Tibial nerve (tissue), 4 donors: ENCODE measurements around the gene SLC26A11.

Experiments used
- EP300 ChIP-seq, 2 donors: sonication (generic); formaldehyde crosslinking; IDR thresholded peaks; one replicate each; pipeline ENCODE4 v1.6.1; 2017; ENCODE audit warnings: antibody characterized with exemption in 2 of 2, mild to moderate bottlenecking in 1 of 2
- POLR2A ChIP-seq, 2 donors: fragments of 450-650 bp; IDR thresholded peaks; one replicate each; pipeline ENCODE4 v1.6.1; 2017; ENCODE audit warnings: antibody characterized with exemption in 2 of 2, mild to moderate bottlenecking in 2 of 2, moderate library complexity in 2 of 2
- TF ChIP-seq, protein P1 (sequence below), 5 experiments: fragments of 200-600 bp in 3 of 5; fragments of 450-650 bp in 2 of 5; sonication (generic) in 3 of 5; IDR thresholded peaks; one replicate each; pipeline ENCODE4 v1.5.1; 2016 to 2019; ENCODE audit warnings: antibody characterized with exemption in 5 of 5, mild to moderate bottlenecking in 3 of 5, moderate library complexity in 2 of 5

DNA sequence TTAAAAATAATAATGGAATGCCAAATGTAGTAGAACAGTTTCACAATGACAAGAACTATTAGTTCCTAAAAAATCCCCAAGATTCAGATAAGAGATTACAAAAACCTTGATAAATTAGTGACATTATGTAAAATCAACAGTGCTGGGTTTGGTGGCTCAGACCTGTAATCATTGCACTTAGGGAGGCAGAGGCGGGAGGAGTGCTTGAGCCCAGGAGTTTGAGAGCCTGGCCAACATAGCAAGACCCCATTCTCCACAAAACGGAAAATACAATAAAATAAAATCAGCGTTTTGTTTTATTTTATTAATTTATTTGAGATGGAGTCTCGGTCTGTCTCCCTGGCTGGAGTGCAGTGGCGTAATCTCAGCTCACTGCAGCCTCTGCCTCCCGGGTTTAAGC is 46.3 kb upstream of the SLC26A11 start:
- TF ChIP-seq EP300 (IDR thresholded peaks at IDR 0.05): no peak
- TF ChIP-seq, protein P1, sequence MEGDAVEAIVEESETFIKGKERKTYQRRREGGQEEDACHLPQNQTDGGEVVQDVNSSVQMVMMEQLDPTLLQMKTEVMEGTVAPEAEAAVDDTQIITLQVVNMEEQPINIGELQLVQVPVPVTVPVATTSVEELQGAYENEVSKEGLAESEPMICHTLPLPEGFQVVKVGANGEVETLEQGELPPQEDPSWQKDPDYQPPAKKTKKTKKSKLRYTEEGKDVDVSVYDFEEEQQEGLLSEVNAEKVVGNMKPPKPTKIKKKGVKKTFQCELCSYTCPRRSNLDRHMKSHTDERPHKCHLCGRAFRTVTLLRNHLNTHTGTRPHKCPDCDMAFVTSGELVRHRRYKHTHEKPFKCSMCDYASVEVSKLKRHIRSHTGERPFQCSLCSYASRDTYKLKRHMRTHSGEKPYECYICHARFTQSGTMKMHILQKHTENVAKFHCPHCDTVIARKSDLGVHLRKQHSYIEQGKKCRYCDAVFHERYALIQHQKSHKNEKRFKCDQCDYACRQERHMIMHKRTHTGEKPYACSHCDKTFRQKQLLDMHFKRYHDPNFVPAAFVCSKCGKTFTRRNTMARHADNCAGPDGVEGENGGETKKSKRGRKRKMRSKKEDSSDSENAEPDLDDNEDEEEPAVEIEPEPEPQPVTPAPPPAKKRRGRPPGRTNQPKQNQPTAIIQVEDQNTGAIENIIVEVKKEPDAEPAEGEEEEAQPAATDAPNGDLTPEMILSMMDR (IDR thresholded peaks at IDR 0.05): no peak
- no peak for TF ChIP-seq POLR2A (IDR thresholded peaks at IDR 0.05)
